Loucy (cell line): ENCODE results near the gene ABCG1.

ENCODE experiments used
- H2AFZ ChIP-seq: fragments of 200-600 bp; sonication (generic); 2 replicates; pipeline ENCODE4 v1.6.0; 2016; ENCODE audit warnings: antibody characterized with exemption, mild to moderate bottlenecking, low read length, moderate library complexity
- H3F3A ChIP-seq: fragments of 200-600 bp; 2 replicates; pipeline ENCODE4 v1.6.0; 2016; ENCODE audit warnings: antibody characterized with exemption, low read depth, mild to moderate bottlenecking
- H3K27me3 ChIP-seq: fragments of 200-600 bp; sonication (generic); 2 replicates; pipeline ENCODE4 v1.6.1; 2014; ENCODE audit warnings: low read length, mild to moderate bottlenecking; ENCODE audit not compliant: insufficient read depth, poor library complexity, severe bottlenecking
- H3K36me3 ChIP-seq: fragments of 200-600 bp; sonication (generic); 2 replicates; pipeline ENCODE4 v1.6.1; 2016; ENCODE audit warnings: low read length; ENCODE audit not compliant: insufficient read depth
- H3K4me1 ChIP-seq: fragments of 200-600 bp; sonication (generic); 2 replicates; pipeline ENCODE4 v1.5.1; 2014; ENCODE audit warnings: low read length, mild to moderate bottlenecking; ENCODE audit not compliant: insufficient read depth, poor library complexity, severe bottlenecking
- H3K4me2 ChIP-seq: fragments of 200-600 bp; sonication (generic); 2 replicates; pipeline ENCODE4 v1.6.0; 2014; ENCODE audit warnings: antibody characterized with exemption, low read length, low read depth, mild to moderate bottlenecking; ENCODE audit not compliant: poor library complexity, severe bottlenecking
- H3K4me3 ChIP-seq: fragments of 200-600 bp; sonication (generic); 2 replicates; pipeline ENCODE4 v1.5.1; 2014; ENCODE audit warnings: low read length, mild to moderate bottlenecking, mixed read lengths; ENCODE audit not compliant: poor library complexity, severe bottlenecking
- H3K79me2 ChIP-seq: fragments of 200-600 bp; sonication (generic); 2 replicates; pipeline ENCODE4 v1.6.1; 2014; ENCODE audit warnings: low read length; ENCODE audit not compliant: insufficient read depth
- H3K9ac ChIP-seq: fragments of 200-600 bp; sonication (generic); 2 replicates; pipeline ENCODE4 v1.6.0; 2014; ENCODE audit warnings: mild to moderate bottlenecking, low read depth, low read length, moderate library complexity; ENCODE audit not compliant: poor library complexity, severe bottlenecking
- H3K9me2 ChIP-seq: fragments of 200-600 bp; sonication (generic); replicated peaks from 2 replicates; pipeline ENCODE4 v1.6.1; 2016; ENCODE audit warnings: low read depth, low read length, mixed read lengths
- H3K9me3 ChIP-seq: fragments of 200-600 bp; sonication (generic); 2 replicates; pipeline ENCODE4 v1.6.1; 2014; ENCODE audit warnings: mild to moderate bottlenecking, antibody characterized with exemption, low read length, low read depth; ENCODE audit not compliant: insufficient read depth
- H4K20me1 ChIP-seq: fragments of 200-600 bp; sonication (generic); 2 replicates; pipeline ENCODE4 v1.6.0; 2014; ENCODE audit warnings: antibody characterized with exemption, low read length, mild to moderate bottlenecking; ENCODE audit not compliant: insufficient read depth, poor library complexity, severe bottlenecking
- CTCF ChIP-seq: fragments of 200-600 bp; sonication (generic); conservative IDR thresholded peaks from 2 replicates; pipeline ENCODE4 v1.5.1; 2014; ENCODE audit warnings: mild to moderate bottlenecking, antibody characterized with exemption, low read length
- EZH2phosphoT487 ChIP-seq: fragments of 200-600 bp; IDR thresholded peaks from 2 replicates; pipeline ENCODE4 v1.6.1; 2018; ENCODE audit warnings: antibody characterized with exemption, mild to moderate bottlenecking, moderate library complexity, borderline replicate concordance

ABCG1 gene

GRCh38 chr21:42250422-42251403 lies 31.8 kb downstream of the ABCG1 start:
- Histone ChIP-seq H3K4me2 (no peak overlapping the region), H3K36me3 (peaks cover 5% of the 10 kb centered on the region; the same call in 1 of the 2 replicates), H3K79me2 (peaks cover 99% of the 10 kb centered on the region), H3K9ac (no peak overlapping the region), H4K20me1 (no peaks in the 10 kb centered on the region), H3K4me1 (peaks cover 30% of the 10 kb centered on the region), H3K9me3 (no peaks in the 10 kb centered on the region), H2AFZ (no peak overlapping the region), H3K27me3 (no peaks in the 10 kb centered on the region), H3K4me3 (no peak overlapping the region), H3F3A (no peaks in the 10 kb centered on the region), H3K9me2 (no peaks in the 10 kb centered on the region)
- TF ChIP-seq CTCF, result no peak; the same call in 1 of the 2 replicates
- no peak for TF ChIP-seq EZH2phosphoT487

DNA sequence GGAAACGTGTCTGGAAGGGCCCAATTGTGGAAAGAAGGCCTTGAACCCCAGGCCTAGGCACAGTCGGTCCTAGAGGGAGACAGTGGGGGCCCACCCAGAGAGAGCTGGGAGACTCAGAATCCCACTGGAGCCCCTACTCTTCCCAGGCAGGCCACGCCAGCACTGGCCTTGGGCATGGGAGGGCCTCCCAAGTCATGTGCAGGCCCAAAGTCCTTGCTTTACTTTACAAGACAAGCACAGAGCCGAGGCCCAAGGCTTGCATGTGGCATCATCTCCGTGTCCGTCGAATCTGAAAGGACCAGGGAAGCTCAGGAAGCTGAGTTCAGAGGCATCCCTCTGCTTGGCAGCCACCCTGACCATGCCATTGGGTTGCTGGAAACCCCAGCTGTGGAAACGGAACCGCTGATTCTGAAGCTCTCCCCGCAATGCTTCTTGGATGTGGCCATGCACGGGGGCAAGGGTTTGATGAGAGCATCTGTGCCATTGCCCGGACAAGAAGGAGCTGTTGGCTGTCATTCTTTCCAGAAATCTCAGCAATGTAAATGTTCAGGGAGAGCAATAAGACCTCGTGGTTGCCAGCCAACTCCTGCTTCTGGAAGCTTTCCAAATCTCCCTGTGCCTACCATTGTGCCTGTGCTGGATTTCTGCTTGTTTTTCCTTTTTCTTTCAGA lies 32.8 kb downstream of the ABCG1 start:
- Histone ChIP-seq H3K4me2 (no peak overlapping the region), H3K9ac (no peak overlapping the region), H3K9me2 (no peaks in the 10 kb centered on the region), H3K4me1 (peaks cover 26% of the 10 kb centered on the region), H3K27me3 (no peaks in the 10 kb centered on the region), H3K36me3 (peaks cover 5% of the 10 kb centered on the region; the same call in 1 of the 2 replicates), H4K20me1 (no peaks in the 10 kb centered on the region), H3F3A (no peaks in the 10 kb centered on the region), H3K4me3 (no peak overlapping the region), H3K79me2 (peaks cover 99% of the 10 kb centered on the region), H3K9me3 (no peaks in the 10 kb centered on the region), H2AFZ (no peak overlapping the region)
- TF ChIP-seq CTCF, result no peak
- TF ChIP-seq EZH2phosphoT487, result no peak

GRCh38 chr21:42252325-42252654 lies 33.4 kb downstream of the ABCG1 start:
- Histone ChIP-seq H3K79me2 (peaks cover 95% of the 10 kb centered on the region), H2AFZ (no peak overlapping the region), H3K9me3 (no peaks in the 10 kb centered on the region), H3K36me3 (peaks cover 5% of the 10 kb centered on the region; the same call in 1 of the 2 replicates), H4K20me1 (no peaks in the 10 kb centered on the region), H3K27me3 (no peaks in the 10 kb centered on the region), H3F3A (no peaks in the 10 kb centered on the region), H3K4me2 (no peak overlapping the region), H3K9ac (no peak overlapping the region), H3K4me1 (peaks cover 26% of the 10 kb centered on the region), H3K9me2 (no peaks in the 10 kb centered on the region), H3K4me3 (no peak overlapping the region)
- no peak for TF ChIP-seq CTCF
- TF ChIP-seq EZH2phosphoT487, result no peak
